Measurements from ENCODE around the gene SSTR3. TPM values are rescaled to one million over a fixed set of nuclear protein-coding genes. Genes with fewer than 3 reads are reported as not detected.

The SSTR3 gene
- total and polyA plus RNA-seq, 10 of the 15 experiments (the other 5 are each of a cell fraction or from before 2014, with no cell fraction given): 0.03 to 4.5 (median 2.4) TPM

DNA sequence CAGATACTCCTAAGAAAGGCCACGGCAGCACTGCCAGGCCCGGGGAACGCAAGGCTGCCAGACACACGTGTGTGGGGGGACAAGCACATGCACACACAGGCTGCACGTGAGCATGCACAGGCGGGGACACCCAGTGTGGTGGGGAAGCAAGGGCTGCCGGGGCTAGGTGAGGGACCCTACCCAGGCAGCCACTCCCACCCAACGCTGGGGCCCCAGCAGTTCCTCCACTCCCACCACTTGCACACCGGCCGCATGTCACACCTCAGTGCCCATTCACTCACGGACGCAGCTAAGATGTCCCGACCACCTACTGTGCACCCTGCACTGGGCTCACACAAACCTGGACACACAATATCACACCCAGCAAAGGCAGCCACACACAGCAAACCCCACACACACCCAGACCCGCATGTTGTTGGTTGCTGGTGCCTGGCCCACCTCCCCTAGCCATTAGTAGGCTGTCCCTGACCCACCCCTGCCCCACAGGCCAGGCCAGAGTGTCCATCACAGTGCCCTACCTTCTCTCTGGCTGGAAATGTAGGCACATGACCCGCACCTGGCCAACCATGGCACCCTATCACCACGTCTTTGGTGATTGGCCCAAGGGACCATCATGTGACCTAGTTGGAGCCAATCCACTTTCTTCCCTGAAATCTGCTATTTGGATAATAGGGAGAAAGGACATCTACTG is 8.8 kb downstream of the SSTR3 start:
- H3K9ac ChIP-seq (ENCODE audit: control insufficient read depth, insufficient read depth, low read length): no peak overlapping the region
- no peaks in the 10 kb centered on the region; the same call in 1 of the 2 replicates for H3K79me2 ChIP-seq (ENCODE audit: control insufficient read depth, insufficient read depth, low read length)
- H3K27me3 ChIP-seq (replicated peaks in 1 of 2; ENCODE audit: control insufficient read depth in 2 of 2, insufficient read depth in 2 of 2, low read length in 1 of 2): no peaks in the 10 kb centered on the region
- H3K4me3 ChIP-seq: no peak overlapping the region
- ChIA-PET SMC1A (ENCODE audit: uncharacterized antibody, unreplicated experiment) (interaction anchor here (1.0 to 6.9 kb wide), 4 partner anchors 14 to 64 kb away, joined by 3 to 84 read pairs (median 28); partner anchors contain the start of gene RAC2), RAD21 (ENCODE audit: unreplicated experiment) (interaction anchor here (7.0 kb wide), 1 partner anchor 40 kb away, joined by 104 read pairs; the partner anchor contains the start of gene RAC2), CTCF (interaction anchor here (0.5 to 4.8 kb wide), 2 partner anchors 27 to 57 kb away, joined by 3 to 102 read pairs; no protein-coding TSS in a partner anchor), POLR2A (interaction anchor here (1.6 kb wide), 1 partner anchor 56 kb away, joined by 4 read pairs; no protein-coding TSS in a partner anchor)
- no peak overlapping the region for H3K4me2 ChIP-seq (ENCODE audit: control insufficient read depth, insufficient read depth)
- no TSS peak for BruUV-seq (replicated peaks)
- TF ChIP-seq, protein P1, sequence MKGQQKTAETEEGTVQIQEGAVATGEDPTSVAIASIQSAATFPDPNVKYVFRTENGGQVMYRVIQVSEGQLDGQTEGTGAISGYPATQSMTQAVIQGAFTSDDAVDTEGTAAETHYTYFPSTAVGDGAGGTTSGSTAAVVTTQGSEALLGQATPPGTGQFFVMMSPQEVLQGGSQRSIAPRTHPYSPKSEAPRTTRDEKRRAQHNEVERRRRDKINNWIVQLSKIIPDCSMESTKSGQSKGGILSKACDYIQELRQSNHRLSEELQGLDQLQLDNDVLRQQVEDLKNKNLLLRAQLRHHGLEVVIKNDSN (IDR thresholded peaks at IDR 0.05; ENCODE audit: borderline replicate concordance, extremely low read length, insufficient read depth, low read depth, low read length): peak; percentile 72
- TF ChIP-seq MXI1 (IDR thresholded peaks at IDR 0.05; ENCODE audit: low read depth, low read length) (no peak), NFYB (IDR thresholded peaks at IDR 0.05; ENCODE audit: insufficient read depth, low read depth, low read length) (peak; percentile 38; the same call in 1 of the 2 replicates), POLR2A (IDR thresholded peaks at IDR 0.05; ENCODE audit: low read depth, low read length) (peak; percentile 15), RAD51 (IDR thresholded peaks at IDR 0.05) (peak; percentile 44; the same call in 1 of the 2 replicates), HDAC6 (IDR thresholded peaks at IDR 0.05; ENCODE audit: unreplicated experiment) (no peak)
- TF ChIP-seq, protein P2, sequence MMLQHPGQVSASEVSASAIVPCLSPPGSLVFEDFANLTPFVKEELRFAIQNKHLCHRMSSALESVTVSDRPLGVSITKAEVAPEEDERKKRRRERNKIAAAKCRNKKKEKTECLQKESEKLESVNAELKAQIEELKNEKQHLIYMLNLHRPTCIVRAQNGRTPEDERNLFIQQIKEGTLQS (IDR thresholded peaks at IDR 0.05; ENCODE audit: borderline replicate concordance, extremely low read depth, low read depth, low read length): 0 out of 2 replicates have a peak, but pooled peaks have one; percentile 21
- TF ChIP-seq, protein P3, sequence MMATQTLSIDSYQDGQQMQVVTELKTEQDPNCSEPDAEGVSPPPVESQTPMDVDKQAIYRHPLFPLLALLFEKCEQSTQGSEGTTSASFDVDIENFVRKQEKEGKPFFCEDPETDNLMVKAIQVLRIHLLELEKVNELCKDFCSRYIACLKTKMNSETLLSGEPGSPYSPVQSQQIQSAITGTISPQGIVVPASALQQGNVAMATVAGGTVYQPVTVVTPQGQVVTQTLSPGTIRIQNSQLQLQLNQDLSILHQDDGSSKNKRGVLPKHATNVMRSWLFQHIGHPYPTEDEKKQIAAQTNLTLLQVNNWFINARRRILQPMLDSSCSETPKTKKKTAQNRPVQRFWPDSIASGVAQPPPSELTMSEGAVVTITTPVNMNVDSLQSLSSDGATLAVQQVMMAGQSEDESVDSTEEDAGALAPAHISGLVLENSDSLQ (IDR thresholded peaks at IDR 0.05): peak; percentile 44; the same call in 1 of the 2 replicates
- H3K27ac ChIP-seq (ENCODE audit: control insufficient read depth, insufficient read depth): no peak overlapping the region
- H3K36me3 ChIP-seq (ENCODE audit: control insufficient read depth in 2 of 2, insufficient read depth in 2 of 2, low read length in 1 of 2): no peaks in the 10 kb centered on the region; a peak in 1 of 4 replicates
- intact Hi-C loops (cut with micrococcal nuclease; ENCODE audit: unreplicated experiment): no loop called here
- H4K20me1 ChIP-seq (ENCODE audit: control insufficient read depth, insufficient read depth): no peaks in the 10 kb centered on the region
- no peaks in the 10 kb centered on the region for H3K9me3 ChIP-seq (replicated peaks; ENCODE audit: control insufficient read depth, insufficient read depth, low read length)
- WGBS (ENCODE audit: insufficient coverage, insufficient replicate concordance, low lambda C conversion rate, missing lambda C conversion rate): 83% methylated on average over 16 of the region's 16 CpGs
- ATAC-seq: no peak
- in situ Hi-C loops (cut with MboI): loop anchor here (25.0 kb wide), 1 partner anchor 1816 kb away; the partner anchor contains the start of gene HMOX1
- DNase-seq (ENCODE audit: low read depth, low spot score): no peak
- no peak for FAIRE-seq
- H2AFZ ChIP-seq (ENCODE audit: control insufficient read depth, low read depth, low read length): no peak overlapping the region
- peaks cover 21% of the 10 kb centered on the region for H3K4me1 ChIP-seq (ENCODE audit: control insufficient read depth, insufficient read depth, low read length)

Data from GM12878 (cell line).